HG02798 (cell line): Measurements from ENCODE around the gene KCNMB2.
A peak's percentile ranks its signal among the peaks of the same experiment; 100 is the strongest.

ENCODE experiments used
- ATAC-seq: cut with Tn5 transposase; IDR thresholded peaks from one replicate; pipeline ENCODE4 v1.9.1; 2021; ENCODE audit warnings: mild to moderate bottlenecking; ENCODE audit not compliant: unreplicated experiment, poor library complexity

Gene KCNMB2

GRCh38 chr3:178536211-178537079 is at the start of gene KCNMB2:
KCNMB2 (plus strand) TSS chr3:178536436.
- no peak for ATAC-seq

- ATAC-seq = no peak
These were observed 49.3 kb upstream of the KCNMB2 start for GRCh38 chr3:178486903-178487302.

- no peak for ATAC-seq
These were observed 48.5 kb upstream of the KCNMB2 start for GRCh38 chr3:178487752-178488151.

- no peak for ATAC-seq
These were observed 44.5 kb upstream of the KCNMB2 start for GRCh38 chr3:178491751-178492150.

GRCh38 chr3:178492491-178492890 is 43.7 kb upstream of the KCNMB2 start:
- ATAC-seq = no peak

GRCh38 chr3:178494386-178494785 is 41.9 kb upstream of the KCNMB2 start:
- ATAC-seq = no peak

- no peak for ATAC-seq
These were observed 39.3 kb upstream of the KCNMB2 start for GRCh38 chr3:178496911-178497310.

GRCh38 chr3:178498871-178499270 is 37.4 kb upstream of the KCNMB2 start:
- ATAC-seq = no peak

- ATAC-seq = no peak
These were observed 35.6 kb upstream of the KCNMB2 start for GRCh38 chr3:178500631-178501030.

- no peak for ATAC-seq
These were observed 32.1 kb upstream of the KCNMB2 start for GRCh38 chr3:178504128-178504527.

- ATAC-seq = no peak
These were observed 30.4 kb upstream of the KCNMB2 start for GRCh38 chr3:178505832-178506231.

- no peak for ATAC-seq
These were observed 28.5 kb upstream of the KCNMB2 start for GRCh38 chr3:178507507-178508442.

- ATAC-seq = no peak
These were observed 27.8 kb upstream of the KCNMB2 start for GRCh38 chr3:178508443-178508825.

GRCh38 chr3:178510496-178510895 is 25.7 kb upstream of the KCNMB2 start:
- no peak for ATAC-seq

- ATAC-seq = no peak
These were observed 23.6 kb upstream of the KCNMB2 start for GRCh38 chr3:178512647-178513046.

GRCh38 chr3:178513546-178514380 is 22.5 kb upstream of the KCNMB2 start:
- peak; percentile 27 for ATAC-seq

GRCh38 chr3:178514401-178514800 is 21.8 kb upstream of the KCNMB2 start:
- ATAC-seq = no peak

GRCh38 chr3:178515076-178515744 is 21.0 kb upstream of the KCNMB2 start:
- peak; percentile 23 for ATAC-seq

- ATAC-seq = no peak
These were observed 18.4 kb upstream of the KCNMB2 start for GRCh38 chr3:178517665-178518334.
